GM06990 (cell line): ENCODE measurements around the gene COG7.
A peak's percentile ranks its signal among the peaks of the same experiment; 100 is the strongest.

Source experiments
- DNase-seq: peaks from one replicate; pipeline ENCODE4 v3.0.0-alpha.2; 2011; ENCODE audit not compliant: insufficient read length; ENCODE audit errors: extremely low read depth
- H3K27me3 ChIP-seq: replicated peaks from 2 replicates; pipeline ENCODE4 v1.6.0; 2011; ENCODE audit warnings: low read length; ENCODE audit not compliant: control insufficient read depth, insufficient read depth
- H3K36me3 ChIP-seq: 2 replicates; pipeline ENCODE4 v1.5.1; 2011; ENCODE audit warnings: low read length; ENCODE audit not compliant: control insufficient read depth, insufficient read depth
- H3K4me3 ChIP-seq: replicated peaks from 2 replicates; pipeline ENCODE4 v1.5.1; 2011; ENCODE audit warnings: low read depth, mild to moderate bottlenecking, control low read depth, low read length
- TF ChIP-seq, protein P1 (sequence below): IDR thresholded peaks from 2 replicates; pipeline ENCODE4 v1.5.1; 2011; ENCODE audit warnings: low read length, control low read depth, mild to moderate bottlenecking, inconsistent platforms; ENCODE audit not compliant: insufficient read depth, poor library complexity, severe bottlenecking

COG7 gene

DNA sequence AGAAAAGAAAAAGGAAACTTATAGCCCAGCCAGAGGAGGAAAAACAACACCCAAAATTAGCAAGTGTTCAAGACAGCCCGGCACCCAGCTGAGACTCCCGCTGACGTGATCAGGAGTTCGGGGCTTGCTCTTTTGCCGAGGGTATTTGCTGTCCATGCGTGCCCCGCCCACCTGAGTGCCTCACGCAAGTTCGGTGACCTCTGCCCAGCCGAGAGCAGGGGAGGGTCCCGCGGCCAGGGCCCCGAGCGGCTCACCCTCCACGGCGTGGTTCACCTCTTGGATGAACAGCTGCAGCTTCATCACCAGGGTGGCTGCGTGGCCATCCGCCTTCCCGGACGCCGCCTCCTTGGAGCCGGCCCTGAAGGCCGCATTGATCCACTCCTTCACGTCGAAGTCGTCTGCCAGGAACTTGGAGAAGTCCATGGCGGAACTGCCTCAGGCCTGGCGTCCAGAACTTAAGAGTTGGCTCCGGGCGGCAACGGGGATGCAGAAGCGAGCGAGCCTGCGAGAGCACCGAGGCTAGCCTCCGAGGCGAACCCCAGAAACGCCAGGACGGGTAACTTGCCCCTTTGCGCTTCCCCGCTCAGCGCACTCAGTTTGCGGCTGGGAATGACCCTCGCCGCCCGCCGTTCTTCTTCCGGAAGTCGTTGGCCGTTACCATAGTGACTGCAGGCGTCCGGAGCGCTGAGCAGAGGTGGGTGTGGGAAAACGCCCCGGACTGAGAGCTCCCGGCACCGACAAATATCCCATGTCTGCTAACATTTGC, at the start of gene COG7:
Gene COG7, minus strand, starts transcription at position 618 of the 766 bp plus-strand sequence. Its CDS starts 195 bp downstream, at position 423.
- no peaks in the 10 kb centered on the region for H3K27me3 ChIP-seq
- H3K4me3 ChIP-seq = peak within 1 kb of the TSS; percentile 79
- DNase-seq = peak; percentile 90
- no peaks in the 10 kb centered on the region for H3K36me3 ChIP-seq
- TF ChIP-seq, protein P1, sequence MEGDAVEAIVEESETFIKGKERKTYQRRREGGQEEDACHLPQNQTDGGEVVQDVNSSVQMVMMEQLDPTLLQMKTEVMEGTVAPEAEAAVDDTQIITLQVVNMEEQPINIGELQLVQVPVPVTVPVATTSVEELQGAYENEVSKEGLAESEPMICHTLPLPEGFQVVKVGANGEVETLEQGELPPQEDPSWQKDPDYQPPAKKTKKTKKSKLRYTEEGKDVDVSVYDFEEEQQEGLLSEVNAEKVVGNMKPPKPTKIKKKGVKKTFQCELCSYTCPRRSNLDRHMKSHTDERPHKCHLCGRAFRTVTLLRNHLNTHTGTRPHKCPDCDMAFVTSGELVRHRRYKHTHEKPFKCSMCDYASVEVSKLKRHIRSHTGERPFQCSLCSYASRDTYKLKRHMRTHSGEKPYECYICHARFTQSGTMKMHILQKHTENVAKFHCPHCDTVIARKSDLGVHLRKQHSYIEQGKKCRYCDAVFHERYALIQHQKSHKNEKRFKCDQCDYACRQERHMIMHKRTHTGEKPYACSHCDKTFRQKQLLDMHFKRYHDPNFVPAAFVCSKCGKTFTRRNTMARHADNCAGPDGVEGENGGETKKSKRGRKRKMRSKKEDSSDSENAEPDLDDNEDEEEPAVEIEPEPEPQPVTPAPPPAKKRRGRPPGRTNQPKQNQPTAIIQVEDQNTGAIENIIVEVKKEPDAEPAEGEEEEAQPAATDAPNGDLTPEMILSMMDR = no peak

DNA sequence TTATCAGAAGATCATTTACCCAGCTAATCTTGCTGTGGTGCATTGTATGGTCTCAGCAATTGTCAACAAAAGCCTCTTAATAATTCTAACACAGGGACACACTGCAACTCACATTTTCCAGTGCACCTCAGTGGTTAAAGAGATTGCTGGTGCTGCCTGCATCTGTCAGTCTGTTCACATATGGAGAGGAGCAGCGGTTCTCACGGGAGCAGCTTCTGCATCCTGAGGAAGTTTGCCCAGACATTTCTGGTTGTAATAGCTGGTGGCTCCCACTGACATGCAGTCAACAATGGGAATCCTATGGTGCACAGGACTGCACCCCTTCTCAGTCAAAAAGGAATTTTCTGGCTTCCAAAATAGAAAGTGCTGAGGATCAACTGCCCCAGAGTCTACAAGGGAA, 49.5 kb upstream of the COG7 start:
- no peak for DNase-seq
- TF ChIP-seq, protein P1 = no peak
- no peak overlapping the region for H3K4me3 ChIP-seq
- peaks cover 4% of the 10 kb centered on the region for H3K36me3 ChIP-seq
- H3K27me3 ChIP-seq = no peaks in the 10 kb centered on the region

DNA sequence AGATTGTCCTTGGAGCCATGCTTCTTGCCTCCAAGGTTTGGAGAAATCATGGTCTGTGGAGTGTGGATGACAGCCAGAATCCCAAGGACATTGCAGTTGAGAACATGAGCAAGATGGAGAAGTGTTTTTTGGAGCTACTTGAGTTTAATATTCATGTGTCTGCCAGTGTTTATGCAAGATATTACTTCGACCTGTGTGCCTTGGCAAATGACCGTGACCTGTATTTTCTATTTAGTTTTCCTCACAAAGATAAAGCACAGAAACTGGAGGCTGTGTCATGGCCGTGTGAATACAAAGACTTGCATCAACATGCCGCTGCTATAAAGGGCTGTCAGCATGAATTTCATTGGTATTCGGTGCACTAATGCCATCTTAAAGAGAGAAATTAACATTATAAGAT, 48.3 kb upstream of the COG7 start:
- Histone ChIP-seq H3K36me3 (peaks cover 4% of the 10 kb centered on the region), H3K4me3 (no peak overlapping the region), H3K27me3 (no peaks in the 10 kb centered on the region)
- TF ChIP-seq, protein P1 = no peak
- no peak for DNase-seq

DNA sequence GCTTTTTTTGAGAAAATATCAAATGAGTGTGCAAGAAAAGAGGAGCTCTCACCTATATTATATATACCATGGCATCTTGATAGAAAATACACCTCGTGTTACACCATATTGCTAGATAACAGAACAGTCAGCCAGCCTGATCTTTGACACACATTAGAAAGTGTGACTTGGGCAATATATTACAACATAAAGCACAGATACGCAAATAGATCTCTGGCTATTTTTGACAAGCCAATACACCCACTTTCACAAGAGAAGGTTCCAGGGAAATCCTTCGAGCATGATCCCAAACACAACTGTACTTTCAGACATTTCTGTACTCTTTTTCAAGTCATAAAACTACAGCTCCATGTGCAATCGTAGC, 47.9 kb upstream of the COG7 start:
- H3K27me3 ChIP-seq = no peaks in the 10 kb centered on the region
- no peak overlapping the region for H3K4me3 ChIP-seq
- peaks cover 4% of the 10 kb centered on the region for H3K36me3 ChIP-seq
- TF ChIP-seq, protein P1 = no peak
- DNase-seq = no peak

DNA sequence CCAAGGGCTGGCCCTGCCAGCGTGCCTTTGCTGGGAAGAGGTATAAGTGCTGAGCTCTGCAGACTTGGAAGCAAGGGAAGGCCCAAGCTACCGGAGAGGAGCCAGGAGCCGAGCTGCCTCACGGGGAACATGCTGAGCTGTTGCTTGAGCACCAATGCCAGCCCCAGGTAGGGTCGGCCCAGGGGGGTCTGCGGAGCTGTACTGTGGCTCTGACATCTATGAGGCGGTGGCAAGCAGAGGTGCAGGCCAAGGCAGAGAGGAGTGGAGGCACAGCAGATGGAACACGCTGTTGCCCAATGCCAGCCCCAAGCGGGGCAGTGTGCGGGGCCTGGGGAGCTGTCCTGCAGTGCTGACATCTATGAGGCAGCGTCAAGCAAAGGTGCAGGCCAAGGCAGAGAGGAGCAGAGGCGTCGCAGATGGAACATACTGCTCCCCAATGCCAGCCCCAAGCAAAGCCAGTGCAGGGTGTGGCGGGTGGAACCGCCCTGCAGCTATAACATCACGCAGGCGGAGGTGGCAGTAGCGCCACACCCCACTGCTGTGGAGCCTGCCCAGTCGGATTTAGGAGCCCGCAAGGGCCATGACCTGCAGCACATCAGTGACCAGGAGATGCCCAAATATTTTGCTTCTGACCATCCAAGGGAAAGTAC, 47.3 kb upstream of the COG7 start:
- Histone ChIP-seq H3K4me3 (no peak overlapping the region), H3K36me3 (peaks cover 8% of the 10 kb centered on the region)
- no peak for DNase-seq

More for the DNA sequence above, 47.3 kb upstream of the COG7 start:
- TF ChIP-seq, protein P1 = no peak
- no peaks in the 10 kb centered on the region for H3K27me3 ChIP-seq
